Measurements from ENCODE around the gene HMCN2.
"Not testable (repeated sequence)": the region's sequence is repeated elsewhere in the genome, so short reads cannot be mapped to it uniquely, and the experiment has no call there.

Gene HMCN2

GRCh38 chr9:130239741-130240241, 25.8 kb upstream of the HMCN2 start:
- DNase-seq: no peak

GRCh38 chr9:130240410-130241197, 25.0 kb upstream of the HMCN2 start:
- DNase-seq: no peak

- DNase-seq: no peak
Measured at GRCh38 chr9:130241198-130241535, 24.4 kb upstream of the HMCN2 start.

GRCh38 chr9:130242270-130243014, 23.1 kb upstream of the HMCN2 start:
- DNase-seq: no peak

GRCh38 chr9:130243015-130243881, 22.3 kb upstream of the HMCN2 start:
- no peak for DNase-seq

- no peak for DNase-seq
Measured at GRCh38 chr9:130243882-130244170, 21.7 kb upstream of the HMCN2 start.

GRCh38 chr9:130244548-130245165, 20.9 kb upstream of the HMCN2 start:
- DNase-seq: no peak

GRCh38 chr9:130245474-130245873, 20.1 kb upstream of the HMCN2 start:
- no peak for DNase-seq

GRCh38 chr9:130246126-130246525, 19.4 kb upstream of the HMCN2 start:
- no peak for DNase-seq

GRCh38 chr9:130254747-130255630, 10.6 kb upstream of the HMCN2 start:
- no peak for DNase-seq

- no peak for DNase-seq
Measured at GRCh38 chr9:130255631-130256134, 9.9 kb upstream of the HMCN2 start.

GRCh38 chr9:130256644-130257043, 8.9 kb upstream of the HMCN2 start:
- no peak for DNase-seq

- DNase-seq: not testable (repeated sequence)
Measured at GRCh38 chr9:130258137-130258536, 7.4 kb upstream of the HMCN2 start.

- no peak for DNase-seq
Measured at GRCh38 chr9:130259044-130259443, 6.5 kb upstream of the HMCN2 start.

- no peak for DNase-seq
Measured at GRCh38 chr9:130260816-130261765, 4.5 kb upstream of the HMCN2 start.

- no peak for DNase-seq
Measured at GRCh38 chr9:130262061-130262745, 3.4 kb upstream of the HMCN2 start.

- no peak for DNase-seq
Measured at GRCh38 chr9:130262771-130263170, 2.8 kb upstream of the HMCN2 start.

GRCh38 chr9:130263601-130264413, 1.8 kb upstream of the HMCN2 start:
- DNase-seq: no peak
